Activated naive CD4-positive, alpha-beta T cell (primary cell): ENCODE results near the gene NCBP2L.
A peak's percentile ranks its signal among the peaks of the same experiment; 100 is the strongest.

Source experiments
- DNase-seq, 4 experiments: peaks; one replicate each; lab custom pipeline; 2025; lab: John Stamatoyannopoulos, UW

Gene NCBP2L

GRCh38 chrX:107777536-107777832, at the start of gene NCBP2L:
NCBP2L (plus strand) TSS chrX:107777733; CDS start chrX:107794221, 16,488 bp downstream.
- no peak for DNase-seq

- DNase-seq, result no peak
These were observed 49.0 kb upstream of the NCBP2L start for GRCh38 chrX:107728371-107729099.

- DNase-seq, result no peak
These were observed 47.8 kb upstream of the NCBP2L start for GRCh38 chrX:107729558-107730297.

- no peak for DNase-seq
These were observed 47.3 kb upstream of the NCBP2L start for GRCh38 chrX:107730298-107730655.

GRCh38 chrX:107730991-107731766, 46.4 kb upstream of the NCBP2L start:
- no peak for DNase-seq

GRCh38 chrX:107731831-107732502, 45.6 kb upstream of the NCBP2L start:
- DNase-seq, result no peak

GRCh38 chrX:107733686-107734085, 43.8 kb upstream of the NCBP2L start:
- DNase-seq, result no peak

- no peak for DNase-seq
These were observed 42.9 kb upstream of the NCBP2L start for GRCh38 chrX:107734646-107735045.

GRCh38 chrX:107736781-107737531, 40.6 kb upstream of the NCBP2L start:
- no peak for DNase-seq

- no peak for DNase-seq
These were observed 39.3 kb upstream of the NCBP2L start for GRCh38 chrX:107738272-107738671.

- DNase-seq, result no peak
These were observed 38.8 kb upstream of the NCBP2L start for GRCh38 chrX:107738768-107739167.

GRCh38 chrX:107739541-107739940, 38.0 kb upstream of the NCBP2L start:
- no peak for DNase-seq

GRCh38 chrX:107741404-107741790, 36.1 kb upstream of the NCBP2L start:
- peak in 1 of 4 experiments; percentile 19 for DNase-seq

- no peak for DNase-seq
These were observed 34.8 kb upstream of the NCBP2L start for GRCh38 chrX:107742700-107743191.

- no peak for DNase-seq
These were observed 33.5 kb upstream of the NCBP2L start for GRCh38 chrX:107743995-107744394.

GRCh38 chrX:107744868-107745267, 32.7 kb upstream of the NCBP2L start:
- no peak for DNase-seq

GRCh38 chrX:107747596-107748161, 29.9 kb upstream of the NCBP2L start:
- no peak for DNase-seq

GRCh38 chrX:107748506-107748905, 29.0 kb upstream of the NCBP2L start:
- no peak for DNase-seq

- no peak for DNase-seq
These were observed 27.3 kb upstream of the NCBP2L start for GRCh38 chrX:107750263-107750662.

GRCh38 chrX:107750861-107751445, 26.6 kb upstream of the NCBP2L start:
- no peak for DNase-seq

- DNase-seq, result no peak
These were observed 25.5 kb upstream of the NCBP2L start for GRCh38 chrX:107752043-107752442.
